Measurements from ENCODE around the gene ESR2. TPM values are rescaled to one million over a fixed set of nuclear protein-coding genes. Genes with fewer than 3 reads are reported as not detected.

The ESR2 gene
- total and polyA plus RNA-seq, 4 donors = 0.01 to 0.28 (median 0.09) TPM

DNA sequence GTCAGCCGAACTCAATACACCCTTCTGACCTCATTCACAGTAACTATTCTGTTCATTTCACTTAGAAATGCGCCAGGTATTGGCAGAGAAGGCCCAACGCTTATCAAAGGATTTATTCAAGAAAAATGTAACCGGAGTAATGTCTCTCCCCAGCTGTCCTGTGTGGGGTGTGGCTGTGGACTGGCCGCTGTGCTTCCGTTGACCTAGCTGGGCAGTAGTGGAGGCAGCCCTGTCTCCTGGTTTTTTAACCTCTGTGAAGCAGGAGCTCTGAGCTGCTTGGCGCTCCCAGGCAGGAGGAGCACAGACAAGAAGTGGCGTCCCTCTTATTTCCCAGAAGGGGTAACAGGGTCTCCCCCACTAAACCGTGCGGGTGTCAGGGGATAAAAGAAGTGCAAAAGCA is 85.2 kb downstream of the ESR2 start:
- no peak overlapping the region for H3K27ac ChIP-seq (ENCODE audit: low read depth in 1 of 2, low read length in 2 of 2)
- H3K27me3 ChIP-seq (ENCODE audit: control insufficient read depth in 4 of 4, insufficient read depth in 4 of 4, low read length in 3 of 4) = no peaks in the 10 kb centered on the region
- no peak overlapping the region for H3K9ac ChIP-seq (ENCODE audit: low read depth in 1 of 2, low read length in 2 of 2)
- TF ChIP-seq HNF4A (conservative IDR thresholded peaks at IDR 0.05) = no peak
- TF ChIP-seq, protein P1, sequence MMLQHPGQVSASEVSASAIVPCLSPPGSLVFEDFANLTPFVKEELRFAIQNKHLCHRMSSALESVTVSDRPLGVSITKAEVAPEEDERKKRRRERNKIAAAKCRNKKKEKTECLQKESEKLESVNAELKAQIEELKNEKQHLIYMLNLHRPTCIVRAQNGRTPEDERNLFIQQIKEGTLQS (IDR thresholded peaks at IDR 0.05) = no peak
- TF ChIP-seq GABPA (IDR thresholded peaks at IDR 0.05 in 1 of 2, conservative IDR thresholded peaks at IDR 0.05 in 1 of 2) = no peak
- TF ChIP-seq HNF4G (IDR thresholded peaks at IDR 0.05) = no peak
- no peak for TF ChIP-seq EGR1 (IDR thresholded peaks at IDR 0.05; ENCODE audit: low read depth in 2 of 2)
- TF ChIP-seq, protein P2, sequence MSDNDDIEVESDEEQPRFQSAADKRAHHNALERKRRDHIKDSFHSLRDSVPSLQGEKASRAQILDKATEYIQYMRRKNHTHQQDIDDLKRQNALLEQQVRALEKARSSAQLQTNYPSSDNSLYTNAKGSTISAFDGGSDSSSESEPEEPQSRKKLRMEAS (IDR thresholded peaks at IDR 0.05) = no peak
- no peak for TF ChIP-seq FOXA2 (IDR thresholded peaks at IDR 0.05)
- TF ChIP-seq RAD21 (IDR thresholded peaks at IDR 0.05) = no peak
- no peak for TF ChIP-seq YY1 (IDR thresholded peaks at IDR 0.05)
- TF ChIP-seq NR2F2 (IDR thresholded peaks at IDR 0.05) = no peak
- TF ChIP-seq CTCF (IDR thresholded peaks at IDR 0.05; ENCODE audit: low read depth, low read length, missing input control) = no peak
- H3K4me1 ChIP-seq (ENCODE audit: control insufficient read depth in 4 of 4, insufficient read depth in 4 of 4, low read length in 3 of 4) = no peaks in the 10 kb centered on the region
- no peak overlapping the region for H3K4me3 ChIP-seq (ENCODE audit: low read depth in 1 of 3, low read length in 3 of 3)
- peaks cover 22 to 63% (median 54%) of the 10 kb centered on the region in 4 donors for H3K36me3 ChIP-seq (ENCODE audit: control insufficient read depth in 4 of 4, insufficient read depth in 3 of 4, low read depth in 1 of 4, low read length in 3 of 4)
- no peaks in the 10 kb centered on the region for H3K9me3 ChIP-seq (ENCODE audit: control insufficient read depth in 4 of 4, low read length in 3 of 4)
- no peak for DNase-seq (ENCODE audit: low spot score)
- WGBS = 89% methylated on average over 10 of the region's 10 CpGs

DNA sequence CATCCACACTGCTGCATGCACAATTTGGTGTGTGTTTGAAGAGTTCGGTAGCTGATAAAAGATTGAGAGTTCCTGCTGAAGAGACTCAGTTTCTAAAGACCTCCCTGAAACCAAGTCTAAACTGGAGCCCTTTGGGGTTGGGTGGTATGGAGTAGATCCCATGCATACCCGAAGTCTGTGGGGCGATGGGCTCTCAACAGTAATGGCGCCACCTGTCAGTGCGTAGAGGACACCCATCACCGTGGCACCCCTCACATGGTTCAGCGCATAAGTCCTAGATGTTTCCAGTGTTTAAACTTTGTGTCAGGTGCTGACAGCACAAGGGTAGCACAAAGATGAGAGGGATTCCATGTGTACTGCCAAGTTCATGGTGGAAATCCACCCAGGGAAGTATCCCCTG is 85.9 kb downstream of the ESR2 start:
- no peak for TF ChIP-seq ZBTB33 (IDR thresholded peaks at IDR 0.05)
- Histone ChIP-seq H3K4me1 (ENCODE audit: control insufficient read depth in 4 of 4, insufficient read depth in 4 of 4, low read length in 3 of 4) (no peaks in the 10 kb centered on the region), H3K36me3 (ENCODE audit: control insufficient read depth in 4 of 4, insufficient read depth in 3 of 4, low read depth in 1 of 4, low read length in 3 of 4) (peaks cover 22 to 57% (median 50%) of the 10 kb centered on the region in 4 donors), H3K9me3 (ENCODE audit: control insufficient read depth in 4 of 4, low read length in 3 of 4) (no peaks in the 10 kb centered on the region), H3K9ac (ENCODE audit: low read depth in 1 of 2, low read length in 2 of 2) (no peak overlapping the region), H3K4me3 (ENCODE audit: low read depth in 1 of 3, low read length in 3 of 3) (no peak overlapping the region), H3K27me3 (ENCODE audit: control insufficient read depth in 4 of 4, insufficient read depth in 4 of 4, low read length in 3 of 4) (no peaks in the 10 kb centered on the region), H3K27ac (ENCODE audit: low read depth in 1 of 2, low read length in 2 of 2) (no peak overlapping the region)
- DNase-seq (ENCODE audit: low spot score) = no peak
- 98% methylated on average over 7 of the region's 7 CpGs for WGBS

DNA sequence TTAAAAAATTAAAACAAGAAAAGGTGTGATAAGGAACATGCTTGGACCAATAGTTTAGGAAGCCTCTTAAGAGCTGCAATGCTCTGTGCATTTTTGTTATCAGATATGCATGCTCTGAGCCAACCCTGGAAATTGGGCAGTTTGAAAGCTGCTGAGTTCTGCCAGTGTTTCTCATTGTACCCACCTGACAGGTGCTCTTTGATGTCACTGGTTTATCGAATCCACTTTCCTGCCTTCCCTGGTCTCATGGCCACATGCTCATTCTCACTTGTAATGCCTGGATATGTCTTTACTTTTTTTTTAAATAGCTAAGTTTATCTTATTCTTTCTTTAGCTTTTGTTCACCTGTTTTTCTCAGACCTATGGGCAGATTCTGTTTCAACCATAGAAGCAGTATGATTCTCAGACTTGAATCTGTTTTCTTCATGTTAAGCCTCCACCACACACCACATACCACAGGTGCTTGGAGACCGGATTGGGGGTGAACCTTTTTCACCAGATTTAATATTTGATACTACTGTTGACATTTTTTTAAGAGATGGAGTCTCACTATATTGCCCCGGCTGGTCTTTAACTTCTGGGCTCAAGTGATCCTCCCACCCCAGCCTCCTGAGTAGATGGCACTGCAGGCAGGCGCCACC is 90.7 kb downstream of the ESR2 start:
- Histone ChIP-seq H3K9ac (ENCODE audit: low read depth in 1 of 2, low read length in 2 of 2) (no peak overlapping the region), H3K27ac (ENCODE audit: low read depth in 1 of 2, low read length in 2 of 2) (no peak overlapping the region), H3K4me3 (ENCODE audit: low read depth in 1 of 3, low read length in 3 of 3) (no peak overlapping the region), H3K4me1 (ENCODE audit: control insufficient read depth in 4 of 4, insufficient read depth in 4 of 4, low read length in 3 of 4) (no peaks in the 10 kb centered on the region), H3K9me3 (ENCODE audit: control insufficient read depth in 4 of 4, low read length in 3 of 4) (no peaks in the 10 kb centered on the region), H3K36me3 (ENCODE audit: control insufficient read depth in 4 of 4, insufficient read depth in 3 of 4, low read depth in 1 of 4, low read length in 3 of 4) (peaks cover 6 to 28% (median 18%) of the 10 kb centered on the region in 4 donors), H3K27me3 (ENCODE audit: control insufficient read depth in 4 of 4, insufficient read depth in 4 of 4, low read length in 3 of 4) (no peaks in the 10 kb centered on the region)
- WGBS = 96% methylated on average over 4 of the region's 4 CpGs
- no peak for DNase-seq (ENCODE audit: low spot score)
- TF ChIP-seq ZBTB33 (IDR thresholded peaks at IDR 0.05) = no peak
- no peak for TF ChIP-seq EGR1 (IDR thresholded peaks at IDR 0.05; ENCODE audit: low read depth in 2 of 2)
- TF ChIP-seq HNF4G (IDR thresholded peaks at IDR 0.05) = no peak
- TF ChIP-seq, protein P3, sequence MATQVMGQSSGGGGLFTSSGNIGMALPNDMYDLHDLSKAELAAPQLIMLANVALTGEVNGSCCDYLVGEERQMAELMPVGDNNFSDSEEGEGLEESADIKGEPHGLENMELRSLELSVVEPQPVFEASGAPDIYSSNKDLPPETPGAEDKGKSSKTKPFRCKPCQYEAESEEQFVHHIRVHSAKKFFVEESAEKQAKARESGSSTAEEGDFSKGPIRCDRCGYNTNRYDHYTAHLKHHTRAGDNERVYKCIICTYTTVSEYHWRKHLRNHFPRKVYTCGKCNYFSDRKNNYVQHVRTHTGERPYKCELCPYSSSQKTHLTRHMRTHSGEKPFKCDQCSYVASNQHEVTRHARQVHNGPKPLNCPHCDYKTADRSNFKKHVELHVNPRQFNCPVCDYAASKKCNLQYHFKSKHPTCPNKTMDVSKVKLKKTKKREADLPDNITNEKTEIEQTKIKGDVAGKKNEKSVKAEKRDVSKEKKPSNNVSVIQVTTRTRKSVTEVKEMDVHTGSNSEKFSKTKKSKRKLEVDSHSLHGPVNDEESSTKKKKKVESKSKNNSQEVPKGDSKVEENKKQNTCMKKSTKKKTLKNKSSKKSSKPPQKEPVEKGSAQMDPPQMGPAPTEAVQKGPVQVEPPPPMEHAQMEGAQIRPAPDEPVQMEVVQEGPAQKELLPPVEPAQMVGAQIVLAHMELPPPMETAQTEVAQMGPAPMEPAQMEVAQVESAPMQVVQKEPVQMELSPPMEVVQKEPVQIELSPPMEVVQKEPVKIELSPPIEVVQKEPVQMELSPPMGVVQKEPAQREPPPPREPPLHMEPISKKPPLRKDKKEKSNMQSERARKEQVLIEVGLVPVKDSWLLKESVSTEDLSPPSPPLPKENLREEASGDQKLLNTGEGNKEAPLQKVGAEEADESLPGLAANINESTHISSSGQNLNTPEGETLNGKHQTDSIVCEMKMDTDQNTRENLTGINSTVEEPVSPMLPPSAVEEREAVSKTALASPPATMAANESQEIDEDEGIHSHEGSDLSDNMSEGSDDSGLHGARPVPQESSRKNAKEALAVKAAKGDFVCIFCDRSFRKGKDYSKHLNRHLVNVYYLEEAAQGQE (IDR thresholded peaks at IDR 0.05) = no peak
- no peak for TF ChIP-seq CTCF (IDR thresholded peaks at IDR 0.05; ENCODE audit: low read depth, low read length, missing input control)
- no peak for TF ChIP-seq RAD21 (IDR thresholded peaks at IDR 0.05)
- no peak for TF ChIP-seq JUND (IDR thresholded peaks at IDR 0.05)

All from liver (tissue), 9 donors.